NB4 (cell line): ENCODE results near the gene SVIP.

Experiments
- DNase-seq: peaks from one replicate; pipeline ENCODE4 v3.0.0; 2010; ENCODE audit warnings: low read depth
- H3K4me3 ChIP-seq: one replicate; pipeline ENCODE4 v1.5.1; 2011; ENCODE audit warnings: mild to moderate bottlenecking, low read depth, low read length, moderate library complexity
- POLR2A ChIP-seq: IDR thresholded peaks from 2 replicates; pipeline ENCODE4 v1.6.1; 2011; ENCODE audit warnings: mild to moderate bottlenecking; ENCODE audit not compliant: insufficient read length; ENCODE audit errors: extremely low read depth

Gene SVIP

DNA sequence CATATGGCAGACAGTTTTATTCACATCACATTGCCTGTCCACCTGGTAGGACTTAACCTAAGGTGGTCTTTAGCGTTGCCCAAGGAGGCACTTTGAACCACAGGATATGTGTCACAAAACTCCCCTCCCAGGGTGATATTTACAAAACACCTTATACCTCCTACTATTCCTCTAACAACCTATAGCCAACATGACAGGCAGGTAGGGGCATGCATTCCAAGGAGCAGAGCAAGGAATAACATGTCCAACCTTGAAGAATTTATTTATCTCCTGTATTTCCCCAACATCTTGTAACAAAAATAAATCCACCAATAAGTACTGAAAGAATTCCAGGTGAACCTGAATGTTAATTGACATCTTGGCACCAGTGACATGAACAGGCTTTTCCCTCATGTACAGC lies 60.5 kb downstream of the SVIP start:
- H3K4me3 ChIP-seq: no peak overlapping the region
- no peak for TF ChIP-seq POLR2A
- no peak for DNase-seq
